Peyer's patch (tissue), 4 donors: Measurements from ENCODE around the gene PACSIN1. TPM values are rescaled to one million over a fixed set of nuclear protein-coding genes. Genes with fewer than 3 reads are reported as not detected.
"Not testable (repeated sequence)": the region's sequence is repeated elsewhere in the genome, so short reads cannot be mapped to it uniquely, and the experiment has no call there.

ENCODE experiments used
- DNase-seq, 3 donors: peaks; one replicate each; pipeline ENCODE4 v3.0.0-alpha.2; 2017 to 2019
- H3K27ac ChIP-seq, 4 donors: fragments of 200-600 bp; sonication (generic); one replicate each; pipeline ENCODE4 v1.5.1; 2016 to 2019
- H3K27me3 ChIP-seq, 2 donors: fragments of 200-600 bp; sonication (generic); one replicate each; pipeline ENCODE4 v1.5.1; 2019
- H3K36me3 ChIP-seq, 3 donors: fragments of 200-600 bp; sonication (generic); one replicate each; pipeline ENCODE4 v1.5.1; 2016 to 2019
- H3K4me1 ChIP-seq, 4 donors: fragments of 200-600 bp; sonication (generic); one replicate each; pipeline ENCODE4 v1.5.1; 2016 to 2019
- H3K4me3 ChIP-seq, 4 donors: fragments of 200-600 bp; sonication (generic); 1 replicate in 3 of 4; 2 replicates in 1 of 4; pipeline ENCODE4 v1.5.1; 2016 to 2019; ENCODE audit warnings: mild to moderate bottlenecking in 1 of 4
- H3K9me3 ChIP-seq, 4 donors: fragments of 200-600 bp; sonication (generic); one replicate each; pipeline ENCODE4 v1.5.1; 2016 to 2019; ENCODE audit warnings: mild to moderate bottlenecking in 1 of 4
- CTCF ChIP-seq, 6 experiments: fragments of 450-650 bp in 4 of 6; fragments of 200-600 bp in 2 of 6; sonication (generic) in 1 of 6; IDR thresholded peaks; one replicate each; pipeline ENCODE4 v1.5.1; 2017 to 2019; ENCODE audit warnings: antibody characterized with exemption in 6 of 6, mild to moderate bottlenecking in 3 of 6, moderate library complexity in 1 of 6
- POLR2A ChIP-seq, 2 donors: fragments of 450-650 bp; IDR thresholded peaks; one replicate each; pipeline ENCODE4 v1.5.1; 2017; ENCODE audit warnings: antibody characterized with exemption in 2 of 2, mild to moderate bottlenecking in 2 of 2, moderate library complexity in 2 of 2
- total RNA-seq, 4 donors: library from RNA; depleted of rRNA; stranded (reverse); fragments of >200 nt; gene quantifications; one replicate each; pipeline ENCODE4 v1.1.0, GENCODE V29; 2016

Gene PACSIN1
- total RNA-seq, 4 donors from 2014 or later = 0.28 to 9.9 (median 0.40) TPM; not detected in 1

- no peak for DNase-seq
- no peaks in the 10 kb centered on the region for H3K4me1 ChIP-seq
These were observed 10.0 kb downstream of the PACSIN1 start for GRCh38 chr6:34475767-34476328.

GRCh38 chr6:34476447-34476846 lies 10.6 kb downstream of the PACSIN1 start:
- Histone ChIP-seq H3K9me3 (no peaks in the 10 kb centered on the region), H3K27ac (no peak overlapping the region), H3K4me3 (no peak overlapping the region), H3K36me3 (no peaks in the 10 kb centered on the region), H3K4me1 (no peaks in the 10 kb centered on the region), H3K27me3 (no peaks in the 10 kb centered on the region)
- TF ChIP-seq POLR2A (IDR thresholded peaks at IDR 0.05) (no peak), CTCF (IDR thresholded peaks at IDR 0.05) (no peak)
- no peak for DNase-seq

More at GRCh38 chr6:34475767-34476328, 10.0 kb downstream of the PACSIN1 start:
- no peaks in the 10 kb centered on the region for H3K27me3 ChIP-seq
- TF ChIP-seq POLR2A (IDR thresholded peaks at IDR 0.05) = no peak
- TF ChIP-seq CTCF (IDR thresholded peaks at IDR 0.05) = no peak
- no peak overlapping the region for H3K27ac ChIP-seq
- no peaks in the 10 kb centered on the region for H3K9me3 ChIP-seq
- no peaks in the 10 kb centered on the region for H3K36me3 ChIP-seq
- H3K4me3 ChIP-seq = no peak overlapping the region

GRCh38 chr6:34476921-34477320 lies 11.0 kb downstream of the PACSIN1 start:
- H3K4me3 ChIP-seq = no peak overlapping the region
- no peak for TF ChIP-seq CTCF (IDR thresholded peaks at IDR 0.05)
- no peak for TF ChIP-seq POLR2A (IDR thresholded peaks at IDR 0.05)
- no peaks in the 10 kb centered on the region for H3K36me3 ChIP-seq
- no peak for DNase-seq
- H3K27ac ChIP-seq = no peak overlapping the region
- no peaks in the 10 kb centered on the region for H3K9me3 ChIP-seq
- H3K4me1 ChIP-seq = no peaks in the 10 kb centered on the region
- no peaks in the 10 kb centered on the region for H3K27me3 ChIP-seq

GRCh38 chr6:34478796-34479195 lies 12.9 kb downstream of the PACSIN1 start:
- Histone ChIP-seq H3K27ac (no peak overlapping the region), H3K27me3 (no peaks in the 10 kb centered on the region), H3K9me3 (no peaks in the 10 kb centered on the region), H3K4me1 (no peaks in the 10 kb centered on the region), H3K4me3 (no peak overlapping the region), H3K36me3 (no peaks in the 10 kb centered on the region)
- TF ChIP-seq POLR2A (IDR thresholded peaks at IDR 0.05) = no peak
- TF ChIP-seq CTCF (IDR thresholded peaks at IDR 0.05) = no peak
- DNase-seq = no peak

GRCh38 chr6:34483781-34484180 lies 17.9 kb downstream of the PACSIN1 start:
- DNase-seq, H3K27me3 ChIP-seq: not testable (repeated sequence)

GRCh38 chr6:34484391-34484790 lies 18.5 kb downstream of the PACSIN1 start:
- H3K27ac ChIP-seq = no peak overlapping the region
- H3K4me3 ChIP-seq = no peak overlapping the region
- no peaks in the 10 kb centered on the region for H3K9me3 ChIP-seq
- TF ChIP-seq CTCF (IDR thresholded peaks at IDR 0.05) (no peak), POLR2A (IDR thresholded peaks at IDR 0.05) (no peak)
- no peaks in the 10 kb centered on the region for H3K4me1 ChIP-seq
- H3K27me3 ChIP-seq = no peaks in the 10 kb centered on the region
- no peaks in the 10 kb centered on the region for H3K36me3 ChIP-seq
- DNase-seq = no peak

More at GRCh38 chr6:34483781-34484180, 17.9 kb downstream of the PACSIN1 start:
- not testable (repeated sequence) for H3K36me3 ChIP-seq, H3K9me3 ChIP-seq, H3K4me3 ChIP-seq, H3K4me1 ChIP-seq, H3K27ac ChIP-seq
